ENCODE measurements around the gene TSC22D4.

Gene TSC22D4

GRCh38 chr7:100465299-100465698 lies 13.7 kb downstream of the TSC22D4 start (continued):
- TF ChIP-seq ZNF280D (tag by site-specific recombination; IDR thresholded peaks at IDR 0.05) (no peak), ZSCAN4 (tag by site-specific recombination; IDR thresholded peaks at IDR 0.05) (no peak), ZIC2 (tag by site-specific recombination; IDR thresholded peaks at IDR 0.05) (no peak), RBAK (tag by site-specific recombination; IDR thresholded peaks at IDR 0.05) (no peak), ZNF707 (tag by site-specific recombination; IDR thresholded peaks at IDR 0.05) (no peak), ZNF639 (tag by site-specific recombination; IDR thresholded peaks at IDR 0.05) (no peak), ZNF121 (tag by site-specific recombination; IDR thresholded peaks at IDR 0.05) (no peak), ZNF645 (tag by site-specific recombination; IDR thresholded peaks at IDR 0.05) (no peak), ZNF791 (tag by site-specific recombination; IDR thresholded peaks at IDR 0.05) (no peak), ZNF114 (tag by site-specific recombination; IDR thresholded peaks at IDR 0.05) (no peak), ZNF404 (tag by site-specific recombination; IDR thresholded peaks at IDR 0.05) (no peak), ZNF544 (tag by site-specific recombination; IDR thresholded peaks at IDR 0.05) (no peak)

- ChIA-PET POLR2A (interaction anchor here (1.2 to 1.7 kb wide), 4 partner anchors 10 to 121 kb away, joined by 3 to 10 read pairs (median 4); partner anchors contain the start of genes FBXO24, LRCH4 and ZCWPW1), CTCF (interaction anchor here (0.7 to 6.7 kb wide), 11 partner anchors 9 to 387 kb away, joined by 3 to 85 read pairs (median 4); partner anchors contain the start of genes NYAP1 and TSC22D4)
- Histone ChIP-seq H3K36me3 (ENCODE audit: control insufficient read depth in 2 of 2, insufficient read depth in 1 of 2, low read length in 2 of 2) (peaks cover 0 to 13% of the 10 kb centered on the region in 2 experiments; a peak in 2 of 3 replicates), H3K9me3 (ENCODE audit: control insufficient read depth, insufficient read depth, low read depth, low read length) (no peaks in the 10 kb centered on the region), H3K4me3 (ENCODE audit: low read depth, low read length) (no peak overlapping the region), H3K27ac (ENCODE audit: extremely low read depth, low read depth, low read length) (no peak overlapping the region), H3K4me1 (ENCODE audit: control insufficient read depth, insufficient read depth, low read length) (no peaks in the 10 kb centered on the region)
- TF ChIP-seq CTCF (tag by site-specific recombination; IDR thresholded peaks at IDR 0.05) (no peak), ZNF366 (tag by site-specific recombination; conservative IDR thresholded peaks at IDR 0.05) (peak; percentile 95)
Measured at GRCh38 chr7:100464791-100465190, 14.2 kb downstream of the TSC22D4 start.

- TF ChIP-seq ZNF830 (tag by site-specific recombination; IDR thresholded peaks at IDR 0.05; ENCODE audit: low read depth) (no peak), BCL11B (tag by site-specific recombination; IDR thresholded peaks at IDR 0.05; ENCODE audit: low read depth) (no peak), ZNF121 (tag by site-specific recombination; IDR thresholded peaks at IDR 0.05) (0 out of 2 replicates have a peak, but pooled peaks have one; percentile 33)
- H3K9me3 ChIP-seq (ENCODE audit: control insufficient read depth, insufficient read depth, low read depth, low read length): no peaks in the 10 kb centered on the region
Measured at GRCh38 chr7:100464210-100464660, 14.8 kb downstream of the TSC22D4 start, which contains the start of gene SPACDR. SPACDR (minus strand) TSS chr7:100464260; CDS start chr7:100464025, 235 bp downstream.

More at GRCh38 chr7:100464210-100464660, 14.8 kb downstream of the TSC22D4 start, which contains the start of gene SPACDR:
- H3K27ac ChIP-seq (ENCODE audit: extremely low read depth, low read depth, low read length): no peak within 1 kb of the TSS
- ChIA-PET POLR2A (interaction anchor here (0.7 kb wide), 1 partner anchor 34 kb away, joined by 4 read pairs; no protein-coding TSS in a partner anchor), CTCF (interaction anchor here (1.4 to 6.7 kb wide), 5 partner anchors 10 to 100 kb away, joined by 3 to 85 read pairs (median 7); partner anchors contain the start of gene NYAP1)
- peaks cover 0 to 13% of the 10 kb centered on the region in 2 experiments; a peak in 2 of 3 replicates for H3K36me3 ChIP-seq (ENCODE audit: control insufficient read depth in 2 of 2, insufficient read depth in 1 of 2, low read length in 2 of 2)
- H3K4me1 ChIP-seq (ENCODE audit: control insufficient read depth, insufficient read depth, low read length): no peaks in the 10 kb centered on the region
- no peak within 1 kb of the TSS for H3K4me3 ChIP-seq (ENCODE audit: low read depth, low read length)
